Body of pancreas (tissue), 4 donors: ENCODE results near the gene ARHGAP26. TPM values are rescaled to one million over a fixed set of nuclear protein-coding genes. Genes with fewer than 3 reads are reported as not detected.

Experiments
- ATAC-seq: fragments of 150-250 bp; one replicate; pipeline ENCODE4 v1.9.1; 2016
- DNase-seq, 4 donors: peaks; one replicate each; pipeline ENCODE4 v3.0.0-alpha.2; 2019
- H3K27ac ChIP-seq, 4 donors: fragments of 200-600 bp; sonication (generic); 1 replicate in 3 of 4; 2 replicates in 1 of 4; pipeline versions ENCODE4 v1.5.1 to v1.6.1; 2016 to 2019; ENCODE audit warnings: mild to moderate bottlenecking in 1 of 4, mixed read lengths in 1 of 4, moderate library complexity in 1 of 4
- H3K27me3 ChIP-seq, 2 donors: fragments of 200-600 bp; sonication (generic); one replicate each; pipeline ENCODE4 v1.6.0; 2016; ENCODE audit warnings: mild to moderate bottlenecking in 1 of 2
- H3K36me3 ChIP-seq, 2 donors: fragments of 200-600 bp; sonication (generic); replicated peaks in 1 of 2; 2 replicates each; pipeline ENCODE4 v1.5.1; 2016; ENCODE audit warnings: low read depth in 2 of 2; ENCODE audit not compliant: insufficient read depth in 1 of 2
- H3K4me1 ChIP-seq: fragments of 200-600 bp; sonication (generic); one replicate; pipeline ENCODE4 v1.6.0; 2016
- H3K4me3 ChIP-seq, 2 donors: fragments of 200-600 bp; sonication (generic); 1 replicate in 1 of 2; 2 replicates in 1 of 2; pipeline ENCODE4 v1.5.1; 2016 to 2019
- H3K9me3 ChIP-seq, 3 donors: fragments of 200-600 bp; sonication (generic); 1 replicate in 2 of 3; 2 replicates in 1 of 3; pipeline ENCODE4 v1.5.1; 2016
- CTCF ChIP-seq, 7 experiments: fragments of 450-650 bp in 4 of 7; fragments of 200-600 bp in 3 of 7; sonication (generic) in 3 of 7; IDR thresholded peaks; one replicate each; pipeline ENCODE4 v1.5.1; 2016 to 2019; ENCODE audit warnings: antibody characterized with exemption in 7 of 7
- POLR2A ChIP-seq, 3 donors: fragments of 450-650 bp; IDR thresholded peaks; one replicate each; pipeline ENCODE4 v1.6.1; 2016; ENCODE audit warnings: antibody characterized with exemption in 3 of 3, mild to moderate bottlenecking in 2 of 3
- WGBS, 2 donors: methylation state at CpG; one replicate each; pipeline ENCODE4 v1.1.5; 2017; 5-methylcytosine and 5-hydroxymethylcytosine counted together
- intact Hi-C: fragments of 100-400 bp; cut with DNase I; formaldehyde crosslinking; loops from one replicate; pipeline ENCODE4 v1.15.1; 2023
- total RNA-seq, 2 donors: library from RNA; depleted of rRNA; stranded (reverse); fragments of >200 nt; gene quantifications; one replicate each; pipeline ENCODE4 v1.1.0, GENCODE V29; 2016

ARHGAP26 gene
- total RNA-seq, 2 donors from 2014 or later = 12.5 to 14.2 TPM

- Histone ChIP-seq H3K36me3 (no peaks in the 10 kb centered on the region), H3K9me3 (no peaks in the 10 kb centered on the region), H3K4me1 (no peaks in the 10 kb centered on the region), H3K27ac (no peak overlapping the region), H3K4me3 (no peak overlapping the region), H3K27me3 (no peaks in the 10 kb centered on the region)
- TF ChIP-seq CTCF (IDR thresholded peaks at IDR 0.05) (no peak), POLR2A (IDR thresholded peaks at IDR 0.05) (no peak)
- ATAC-seq (no peak), DNase-seq (no peak)
- 95 to 97% methylated on average over 1 of the region's 1 CpG for WGBS, 2 donors
- intact Hi-C loops = no loop called here
Observed at GRCh38 chr5:143017992-143018391, 247.8 kb downstream of the ARHGAP26 start.

GRCh38 chr5:143019157-143019556 is 249.0 kb downstream of the ARHGAP26 start:
- WGBS, 2 donors = 89 to 90% methylated on average over 4 of the region's 4 CpGs
- TF ChIP-seq POLR2A (IDR thresholded peaks at IDR 0.05) (no peak), CTCF (IDR thresholded peaks at IDR 0.05) (no peak)

GRCh38 chr5:143019614-143020515 is 249.7 kb downstream of the ARHGAP26 start:
- WGBS, 2 donors = 87 to 89% methylated on average over 7 of the region's 7 CpGs
- H3K9me3 ChIP-seq = no peaks in the 10 kb centered on the region
- H3K27me3 ChIP-seq = no peaks in the 10 kb centered on the region
- no peak for DNase-seq
- ATAC-seq = no peak
- TF ChIP-seq CTCF (IDR thresholded peaks at IDR 0.05) (no peak), POLR2A (IDR thresholded peaks at IDR 0.05) (no peak)
- H3K27ac ChIP-seq = no peak overlapping the region
- no peaks in the 10 kb centered on the region for H3K36me3 ChIP-seq
- no peak overlapping the region for H3K4me3 ChIP-seq
- intact Hi-C loops = no loop called here
- no peaks in the 10 kb centered on the region for H3K4me1 ChIP-seq

More at GRCh38 chr5:143019157-143019556, 249.0 kb downstream of the ARHGAP26 start:
- intact Hi-C loops = no loop called here
- Histone ChIP-seq H3K27me3 (no peaks in the 10 kb centered on the region), H3K4me3 (no peak overlapping the region), H3K9me3 (no peaks in the 10 kb centered on the region), H3K36me3 (no peaks in the 10 kb centered on the region), H3K27ac (no peak overlapping the region), H3K4me1 (no peaks in the 10 kb centered on the region)
- DNase-seq (no peak), ATAC-seq (no peak)

- Histone ChIP-seq H3K4me1 (no peaks in the 10 kb centered on the region), H3K36me3 (no peaks in the 10 kb centered on the region), H3K4me3 (no peak overlapping the region), H3K9me3 (no peaks in the 10 kb centered on the region), H3K27ac (no peak overlapping the region), H3K27me3 (no peaks in the 10 kb centered on the region)
- TF ChIP-seq CTCF (IDR thresholded peaks at IDR 0.05) (no peak), POLR2A (IDR thresholded peaks at IDR 0.05) (no peak)
- DNase-seq = no peak
- intact Hi-C loops = no loop called here
- WGBS, 2 donors = 92 to 100% methylated on average over 2 of the region's 2 CpGs
- ATAC-seq = no peak
Observed at GRCh38 chr5:143021595-143021994, 251.4 kb downstream of the ARHGAP26 start.
